T-cell (primary cell): ENCODE results near the gene JMJD6. TPM values are rescaled to one million over a fixed set of nuclear protein-coding genes. Genes with fewer than 3 reads are reported as not detected.

Experiments used
- total RNA-seq, 35 experiments: library from RNA in 6 of 35; stranded (reverse) in 6 of 35; fragments of 120-200 nt in 1 of 35; gene quantifications; one replicate each; pipeline versions ENCODE4 v1.2.1 to v1.2.4 and lab custom pipeline; 2013 to 2026

The JMJD6 gene
- total RNA-seq, 5 donors from 2014 or later (not counting 1 experiment from before 2014, with no cell fraction given): 48.7 to 155 (median 56.6) TPM

Other genes with a start within 250 kb of the JMJD6 start
- 10 to 100 TPM; 35.2 to 99.0 (median 74.0) TPM for gene RHBDF2, start 225.2 kb downstream of the JMJD6 start, total RNA-seq
- under 1 TPM; 0.20 to 0.76 (median 0.65) TPM for gene CYGB, start 188.9 kb downstream of the JMJD6 start, total RNA-seq
- 1 to 10 TPM in 2 of 5 donors, under 1 TPM in 3; 0.66 to 1.3 (median 0.92) TPM for gene PRCD, start 186.6 kb downstream of the JMJD6 start, total RNA-seq
- gene ST6GALNAC2, start 140.7 kb downstream of the JMJD6 start, total RNA-seq: 1 to 10 TPM in 3 of 5 donors, under 1 TPM in 2; 0.55 to 4.7 (median 2.1) TPM
- gene ST6GALNAC1, start 82.8 kb downstream of the JMJD6 start, total RNA-seq: 10 to 100 TPM in 1 of 5 donors, 1 to 10 TPM in 4; 2.6 to 20.5 (median 6.6) TPM
- 10 to 100 TPM in 3 of 5 donors, 1 to 10 TPM in 2; 5.9 to 14.7 (median 13.5) TPM for gene MXRA7, start 15.6 kb downstream of the JMJD6 start, total RNA-seq
- gene METTL23, start 233 bp upstream of the JMJD6 start, total RNA-seq: 10 to 100 TPM; 46.9 to 70.1 (median 60.0) TPM
- 100 to 1,000 TPM; 349 to 413 (median 382) TPM for gene SRSF2, start 10.7 kb upstream of the JMJD6 start, total RNA-seq
- 10 to 100 TPM; 30.5 to 41.5 (median 34.6) TPM for gene MFSD11, start 11.5 kb upstream of the JMJD6 start, total RNA-seq
- gene MGAT5B, start 141.8 kb upstream of the JMJD6 start, total RNA-seq: 1 to 10 TPM in 2 of 5 donors, under 1 TPM in 3; 0.15 to 2.4 (median 0.79) TPM